ENCODE data around the gene AFDN.

Gene AFDN

GRCh38 chr6:167812088-167812487 is 14.6 kb upstream of the AFDN start:
- Histone ChIP-seq H3F3A (ENCODE audit: low read depth) (no peaks in the 10 kb centered on the region), H3K9me2 (replicated peaks; ENCODE audit: low read depth, low read length) (no peaks in the 10 kb centered on the region), H3K79me2 (ENCODE audit: insufficient read depth, low read length) (no peaks in the 10 kb centered on the region), H3K4me3 (ENCODE audit: low read length, poor library complexity, severe bottlenecking) (no peak overlapping the region), H3K9ac (ENCODE audit: low read depth, low read length, poor library complexity, severe bottlenecking) (no peak overlapping the region), H3K4me2 (ENCODE audit: low read depth, low read length, poor library complexity, severe bottlenecking) (no peak overlapping the region), H4K20me1 (ENCODE audit: insufficient read depth, low read length, poor library complexity, severe bottlenecking) (no peaks in the 10 kb centered on the region), H3K27me3 (ENCODE audit: insufficient read depth, low read length, poor library complexity, severe bottlenecking) (no peaks in the 10 kb centered on the region), H2AFZ (ENCODE audit: low read length) (no peak overlapping the region), H3K9me3 (ENCODE audit: insufficient read depth, low read depth, low read length) (no peaks in the 10 kb centered on the region), H3K36me3 (ENCODE audit: insufficient read depth, low read length) (no peaks in the 10 kb centered on the region), H3K4me1 (ENCODE audit: insufficient read depth, low read length, poor library complexity, severe bottlenecking) (no peaks in the 10 kb centered on the region)
- TF ChIP-seq CTCF (conservative IDR thresholded peaks at IDR 0.05; ENCODE audit: low read length) = no peak

- Histone ChIP-seq H3K36me3 (ENCODE audit: insufficient read depth, low read length) (no peaks in the 10 kb centered on the region), H2AFZ (ENCODE audit: low read length) (no peak overlapping the region), H3K79me2 (ENCODE audit: insufficient read depth, low read length) (no peaks in the 10 kb centered on the region), H3K9me3 (ENCODE audit: insufficient read depth, low read depth, low read length) (peaks cover 3% of the 10 kb centered on the region; the same call in 1 of the 2 replicates), H3K4me3 (ENCODE audit: low read length, poor library complexity, severe bottlenecking) (no peak overlapping the region), H3F3A (ENCODE audit: low read depth) (no peaks in the 10 kb centered on the region), H4K20me1 (ENCODE audit: insufficient read depth, low read length, poor library complexity, severe bottlenecking) (no peaks in the 10 kb centered on the region), H3K4me1 (ENCODE audit: insufficient read depth, low read length, poor library complexity, severe bottlenecking) (no peaks in the 10 kb centered on the region), H3K9ac (ENCODE audit: low read depth, low read length, poor library complexity, severe bottlenecking) (no peak overlapping the region), H3K27me3 (ENCODE audit: insufficient read depth, low read length, poor library complexity, severe bottlenecking) (no peaks in the 10 kb centered on the region), H3K9me2 (replicated peaks; ENCODE audit: low read depth, low read length) (no peaks in the 10 kb centered on the region), H3K4me2 (ENCODE audit: low read depth, low read length, poor library complexity, severe bottlenecking) (no peak overlapping the region)
- no peak for TF ChIP-seq CTCF (conservative IDR thresholded peaks at IDR 0.05; ENCODE audit: low read length)
- no peak for TF ChIP-seq EZH2phosphoT487 (IDR thresholded peaks at IDR 0.05; ENCODE audit: borderline replicate concordance)
These were observed 11.3 kb upstream of the AFDN start for GRCh38 chr6:167815296-167815980.

- Histone ChIP-seq H3K4me3 (ENCODE audit: low read length, poor library complexity, severe bottlenecking) (no peak overlapping the region), H3K9me3 (ENCODE audit: insufficient read depth, low read depth, low read length) (peaks cover 3% of the 10 kb centered on the region; the same call in 1 of the 2 replicates), H3K79me2 (ENCODE audit: insufficient read depth, low read length) (no peaks in the 10 kb centered on the region), H3K9ac (ENCODE audit: low read depth, low read length, poor library complexity, severe bottlenecking) (no peak overlapping the region), H3K27me3 (ENCODE audit: insufficient read depth, low read length, poor library complexity, severe bottlenecking) (no peaks in the 10 kb centered on the region), H3K9me2 (replicated peaks; ENCODE audit: low read depth, low read length) (no peaks in the 10 kb centered on the region), H4K20me1 (ENCODE audit: insufficient read depth, low read length, poor library complexity, severe bottlenecking) (no peaks in the 10 kb centered on the region), H3K36me3 (ENCODE audit: insufficient read depth, low read length) (no peaks in the 10 kb centered on the region), H3F3A (ENCODE audit: low read depth) (no peaks in the 10 kb centered on the region), H3K4me2 (ENCODE audit: low read depth, low read length, poor library complexity, severe bottlenecking) (no peak overlapping the region), H3K4me1 (ENCODE audit: insufficient read depth, low read length, poor library complexity, severe bottlenecking) (no peaks in the 10 kb centered on the region), H2AFZ (ENCODE audit: low read length) (no peak overlapping the region)
- TF ChIP-seq EZH2phosphoT487 (IDR thresholded peaks at IDR 0.05; ENCODE audit: borderline replicate concordance) (no peak), CTCF (conservative IDR thresholded peaks at IDR 0.05; ENCODE audit: low read length) (no peak)
These were observed 9.7 kb upstream of the AFDN start for GRCh38 chr6:167817016-167817415.
